Endothelial cell (in vitro differentiated cells): Measurements from ENCODE around the gene F3. TPM values are rescaled to one million over a fixed set of nuclear protein-coding genes. Genes with fewer than 3 reads are reported as not detected.
"Not testable (repeated sequence)": the region's sequence is repeated elsewhere in the genome, so short reads cannot be mapped to it uniquely, and the experiment has no call there.

Experiments
- DNase-seq: peaks from one replicate; pipeline ENCODE4 v3.0.0; 2021; ENCODE audit warnings: low spot score
- H3K27ac Mint-ChIP-seq: one replicate; pipeline ENCODE4 v1.8.0; 2021; ENCODE audit warnings: mixed read lengths, inconsistent platforms; ENCODE audit not compliant: unreplicated experiment
- H3K27me3 Mint-ChIP-seq: one replicate; pipeline ENCODE4 v1.8.0; 2021; ENCODE audit warnings: mild to moderate bottlenecking, moderate library complexity, mixed read lengths, inconsistent platforms; ENCODE audit not compliant: unreplicated experiment
- H3K36me3 Mint-ChIP-seq: one replicate; pipeline ENCODE4 v1.8.0; 2021; ENCODE audit warnings: mild to moderate bottlenecking, low read depth, mixed read lengths, inconsistent platforms; ENCODE audit not compliant: unreplicated experiment
- H3K4me1 Mint-ChIP-seq: one replicate; pipeline ENCODE4 v1.8.0; 2021; ENCODE audit warnings: mild to moderate bottlenecking, mixed read lengths, inconsistent platforms; ENCODE audit not compliant: unreplicated experiment
- H3K4me3 Mint-ChIP-seq: one replicate; pipeline ENCODE4 v1.8.0; 2021; ENCODE audit warnings: mild to moderate bottlenecking, mixed read lengths, inconsistent platforms; ENCODE audit not compliant: unreplicated experiment
- H3K9me3 Mint-ChIP-seq: one replicate; pipeline ENCODE4 v1.8.0; 2021; ENCODE audit warnings: mixed read lengths, inconsistent platforms; ENCODE audit not compliant: unreplicated experiment
- CTCF ChIP-seq: fragments of 200-600 bp; sonication (generic); IDR thresholded peaks from one replicate; pipeline ENCODE4 v1.5.0; 2021; ENCODE audit warnings: antibody characterized with exemption; ENCODE audit not compliant: unreplicated experiment
- total RNA-seq: library from RNA; stranded (reverse); fragmentation: NEBNext Ultra II Directional; extraction: Animal tissue kit (Norgen Biotek cat#: 25700); gene quantifications from one replicate; pipeline ENCODE4 v1.2.1, GENCODE V29; 2021; ENCODE audit not compliant: unreplicated experiment

The F3 gene
- total RNA-seq, 1 donor from 2014 or later, result 1.4 TPM

DNA sequence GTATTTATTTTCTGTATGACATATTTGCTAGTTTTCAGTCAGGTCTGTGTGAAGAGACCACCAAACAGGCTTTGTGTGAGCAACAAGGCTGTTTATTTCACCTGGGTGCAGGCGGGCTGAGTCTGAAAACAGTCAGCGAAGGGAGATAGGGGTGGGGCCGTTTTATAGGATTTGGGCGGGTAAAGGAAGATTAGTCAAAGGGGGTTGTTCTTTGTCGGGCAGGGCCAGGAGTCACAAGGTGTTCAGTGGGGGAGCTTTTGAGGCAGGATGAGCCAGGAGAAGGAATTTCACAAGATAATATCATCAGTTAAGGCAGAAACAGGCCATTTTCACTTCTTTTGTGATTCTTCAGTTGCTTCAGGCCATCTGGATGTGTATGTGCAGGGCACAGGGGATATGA lies 24.9 kb upstream of the F3 start:
- not testable (repeated sequence) for H3K4me3 Mint-ChIP-seq, H3K27ac Mint-ChIP-seq, H3K9me3 Mint-ChIP-seq, H3K27me3 Mint-ChIP-seq, H3K4me1 Mint-ChIP-seq, DNase-seq, H3K36me3 Mint-ChIP-seq

DNA sequence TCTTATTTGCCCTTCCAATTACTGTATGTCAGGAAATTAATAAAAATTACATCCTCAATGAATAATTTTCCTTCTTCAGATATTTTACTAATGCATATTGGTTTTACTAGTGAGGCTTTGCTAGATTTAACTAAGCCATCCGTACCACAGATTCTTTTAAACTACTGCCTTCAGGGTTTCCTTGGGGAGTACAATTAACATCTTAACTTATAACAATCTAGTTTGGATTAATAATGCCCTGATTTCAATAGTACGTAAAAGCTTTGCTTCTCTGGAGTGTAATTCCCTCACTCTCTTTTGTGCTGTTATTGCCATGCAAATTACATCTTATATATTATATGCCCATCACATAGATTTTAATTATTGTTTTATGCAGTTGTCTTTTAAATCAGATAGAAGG lies 24.3 kb upstream of the F3 start:
- H3K27ac Mint-ChIP-seq, result no peak overlapping the region
- H3K27me3 Mint-ChIP-seq, result peaks cover 2% of the 10 kb centered on the region
- no peak for DNase-seq
- no peaks in the 10 kb centered on the region for H3K36me3 Mint-ChIP-seq
- no peak for TF ChIP-seq CTCF
- no peaks in the 10 kb centered on the region for H3K4me1 Mint-ChIP-seq
- H3K9me3 Mint-ChIP-seq, result no peaks in the 10 kb centered on the region
- H3K4me3 Mint-ChIP-seq, result no peak overlapping the region

DNA sequence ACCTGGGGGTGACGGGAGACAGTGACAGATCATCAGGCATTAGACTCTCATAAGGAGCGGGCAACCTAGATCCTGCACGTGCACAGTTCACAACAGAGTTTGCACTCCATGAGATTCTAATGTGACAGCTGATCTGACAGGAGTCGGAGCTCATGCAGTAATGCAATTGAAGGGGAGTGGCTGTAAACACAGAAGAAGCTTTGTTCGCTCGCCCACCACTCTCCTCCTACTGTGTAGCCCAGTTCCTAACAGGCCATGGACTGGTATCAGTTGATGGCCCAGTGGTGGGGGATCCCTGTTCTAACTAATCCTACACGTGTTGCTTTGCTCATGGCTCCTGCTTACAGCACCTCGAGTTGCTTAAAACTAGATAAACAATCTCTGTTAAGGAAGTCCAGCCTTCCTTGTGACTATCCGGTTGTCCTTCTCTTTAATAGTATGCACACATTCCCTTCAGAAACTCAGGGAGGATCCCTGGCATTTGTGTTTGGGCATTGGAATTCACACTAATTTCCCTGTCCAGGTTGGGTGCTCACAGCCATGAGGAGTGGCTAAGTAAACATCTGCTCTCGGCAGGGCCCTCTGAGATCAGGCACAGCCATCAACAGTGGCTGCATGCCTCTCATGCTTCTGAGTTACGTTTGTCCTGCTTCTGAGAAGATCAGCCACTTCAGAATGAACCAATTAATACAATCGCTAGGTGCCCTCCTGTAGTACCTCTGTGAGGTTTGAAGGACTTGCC lies 21.1 kb upstream of the F3 start:
- Mint-ChIP-seq H3K27ac (no peak overlapping the region), H3K36me3 (no peaks in the 10 kb centered on the region), H3K27me3 (peaks cover 2% of the 10 kb centered on the region), H3K9me3 (no peaks in the 10 kb centered on the region), H3K4me3 (no peak overlapping the region), H3K4me1 (no peaks in the 10 kb centered on the region)
- TF ChIP-seq CTCF, result no peak
- DNase-seq, result no peak

- H3K4me3 Mint-ChIP-seq, result no peak overlapping the region
- H3K27ac Mint-ChIP-seq, result no peak overlapping the region
- peaks cover 6% of the 10 kb centered on the region for H3K27me3 Mint-ChIP-seq
- H3K4me1 Mint-ChIP-seq, result no peaks in the 10 kb centered on the region
- DNase-seq, result no peak
- TF ChIP-seq CTCF, result no peak
- no peaks in the 10 kb centered on the region for H3K36me3 Mint-ChIP-seq
- no peaks in the 10 kb centered on the region for H3K9me3 Mint-ChIP-seq
Observed at GRCh38 chr1:94560333-94560732, 18.8 kb upstream of the F3 start.

GRCh38 chr1:94559921-94560320 lies 18.4 kb upstream of the F3 start:
- H3K27me3 Mint-ChIP-seq, result peaks cover 9% of the 10 kb centered on the region
- H3K27ac Mint-ChIP-seq, result no peak overlapping the region
- H3K4me1 Mint-ChIP-seq, result no peaks in the 10 kb centered on the region
- DNase-seq, result no peak
- no peak overlapping the region for H3K4me3 Mint-ChIP-seq
- no peaks in the 10 kb centered on the region for H3K36me3 Mint-ChIP-seq
- H3K9me3 Mint-ChIP-seq, result no peaks in the 10 kb centered on the region
- no peak for TF ChIP-seq CTCF
